HL-60 (cell line): ENCODE data around the gene PALLD.

Experiments
- DNase-seq, 2 experiments: peaks; one replicate each; pipeline ENCODE4 v3.0.0-alpha.2; 2010 to 2020; ENCODE audit warnings: low read depth in 1 of 2, low spot score in 1 of 2
- H3K27ac ChIP-seq: fragments of 250-450 bp; sonication (Bioruptor Pico); replicated peaks from 2 replicates; pipeline ENCODE4 v1.5.1; 2020; ENCODE audit warnings: mild to moderate bottlenecking, moderate library complexity
- H3K27me3 ChIP-seq: fragments of 250-450 bp; sonication (Bioruptor Pico); 2 replicates; pipeline ENCODE4 v1.5.1; 2021; ENCODE audit warnings: mild to moderate bottlenecking, moderate library complexity; ENCODE audit not compliant: insufficient read depth, poor library complexity, severe bottlenecking
- H3K4me3 ChIP-seq: replicated peaks from 2 replicates; pipeline ENCODE4 v1.5.1; 2011; ENCODE audit warnings: mild to moderate bottlenecking, control low read depth, low read length; ENCODE audit not compliant: insufficient read depth
- CTCF ChIP-seq: IDR thresholded peaks from one replicate; pipeline ENCODE4 v1.5.1; 2011; ENCODE audit warnings: low read length, control low read depth, inconsistent platforms; ENCODE audit not compliant: insufficient read depth
- GABPA ChIP-seq: IDR thresholded peaks from 2 replicates; pipeline ENCODE4 v1.6.1; 2012; ENCODE audit warnings: low read depth
- POLR2AphosphoS5 ChIP-seq: IDR thresholded peaks from 2 replicates; pipeline ENCODE4 v1.6.1; 2012; ENCODE audit warnings: low read depth
- REST ChIP-seq: IDR thresholded peaks from 2 replicates; pipeline ENCODE4 v1.6.1; 2012; ENCODE audit warnings: low read depth; ENCODE audit not compliant: insufficient replicate concordance
- SPI1 ChIP-seq: IDR thresholded peaks from 2 replicates; pipeline ENCODE4 v1.6.1; 2012; ENCODE audit warnings: low read depth, mild to moderate bottlenecking, borderline replicate concordance

PALLD gene

GRCh38 chr4:168866635-168867034 is 369.8 kb downstream of the PALLD start:
- no peak overlapping the region for H3K27ac ChIP-seq
- no peak for DNase-seq
- H3K27me3 ChIP-seq: peaks cover 1% of the 10 kb centered on the region
- H3K4me3 ChIP-seq: no peak overlapping the region
- TF ChIP-seq CTCF (no peak), POLR2AphosphoS5 (no peak), SPI1 (no peak), GABPA (no peak)

DNA sequence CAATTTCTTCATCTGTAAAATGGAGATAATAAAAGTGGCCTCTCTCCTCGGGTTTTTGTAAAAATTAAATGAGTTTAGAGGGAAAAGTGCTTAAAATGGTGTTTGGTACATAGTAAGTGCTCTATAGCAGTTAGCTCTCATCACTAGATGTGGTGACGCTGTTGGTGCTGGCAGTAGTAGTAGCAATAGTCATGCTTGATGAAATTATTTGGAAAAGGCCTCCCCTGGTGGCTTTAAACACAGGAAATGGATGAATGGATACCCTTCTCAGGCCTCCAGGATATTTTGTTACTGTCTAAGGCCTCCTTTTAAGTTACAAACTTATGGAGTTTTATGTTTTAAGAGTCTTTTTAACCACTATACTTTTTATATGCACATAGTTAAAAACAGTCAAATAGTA is 370.3 kb downstream of the PALLD start:
- H3K27me3 ChIP-seq: peaks cover 4% of the 10 kb centered on the region
- no peak for DNase-seq
- no peak overlapping the region for H3K27ac ChIP-seq
- H3K4me3 ChIP-seq: no peak overlapping the region
- TF ChIP-seq SPI1 (no peak), REST (no peak), POLR2AphosphoS5 (no peak), GABPA (no peak), CTCF (no peak)

GRCh38 chr4:168868044-168868781 is 371.4 kb downstream of the PALLD start:
- no peak for DNase-seq
- TF ChIP-seq REST (no peak), SPI1 (no peak), POLR2AphosphoS5 (no peak), CTCF (no peak), GABPA (no peak)
- H3K27ac ChIP-seq: no peak overlapping the region
- H3K4me3 ChIP-seq: no peak overlapping the region
- H3K27me3 ChIP-seq: peaks cover 4% of the 10 kb centered on the region

DNA sequence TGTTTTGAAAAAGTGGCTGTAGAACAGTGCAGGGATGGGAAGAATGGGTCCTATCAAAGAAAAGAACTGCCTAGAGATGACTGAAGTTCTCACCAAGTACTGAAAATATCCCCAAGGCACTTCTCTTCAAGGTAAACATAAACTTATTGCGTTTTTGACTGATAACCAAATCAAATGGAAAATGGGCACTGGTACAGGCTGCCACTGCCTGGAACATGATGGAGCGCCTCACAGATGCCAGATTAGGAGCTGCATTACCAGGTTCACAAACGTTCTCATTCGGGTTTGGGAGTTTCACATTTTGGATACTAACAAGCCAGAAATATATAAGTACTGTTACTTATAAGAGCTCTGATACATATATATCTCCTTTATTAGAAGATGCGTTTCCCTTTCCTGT is 371.9 kb downstream of the PALLD start:
- peaks cover 4% of the 10 kb centered on the region for H3K27me3 ChIP-seq
- no peak for DNase-seq
- H3K27ac ChIP-seq: no peak overlapping the region
- H3K4me3 ChIP-seq: no peak overlapping the region
- TF ChIP-seq SPI1 (no peak), CTCF (no peak), REST (no peak), GABPA (no peak), POLR2AphosphoS5 (no peak)
